ENCODE measurements around the gene PLCD3. TPM values are rescaled to one million over a fixed set of nuclear protein-coding genes. Genes with fewer than 3 reads are reported as not detected.

PLCD3 gene
- total RNA-seq, 1 experiment from 2014 or later: 24.1 TPM

DNA sequence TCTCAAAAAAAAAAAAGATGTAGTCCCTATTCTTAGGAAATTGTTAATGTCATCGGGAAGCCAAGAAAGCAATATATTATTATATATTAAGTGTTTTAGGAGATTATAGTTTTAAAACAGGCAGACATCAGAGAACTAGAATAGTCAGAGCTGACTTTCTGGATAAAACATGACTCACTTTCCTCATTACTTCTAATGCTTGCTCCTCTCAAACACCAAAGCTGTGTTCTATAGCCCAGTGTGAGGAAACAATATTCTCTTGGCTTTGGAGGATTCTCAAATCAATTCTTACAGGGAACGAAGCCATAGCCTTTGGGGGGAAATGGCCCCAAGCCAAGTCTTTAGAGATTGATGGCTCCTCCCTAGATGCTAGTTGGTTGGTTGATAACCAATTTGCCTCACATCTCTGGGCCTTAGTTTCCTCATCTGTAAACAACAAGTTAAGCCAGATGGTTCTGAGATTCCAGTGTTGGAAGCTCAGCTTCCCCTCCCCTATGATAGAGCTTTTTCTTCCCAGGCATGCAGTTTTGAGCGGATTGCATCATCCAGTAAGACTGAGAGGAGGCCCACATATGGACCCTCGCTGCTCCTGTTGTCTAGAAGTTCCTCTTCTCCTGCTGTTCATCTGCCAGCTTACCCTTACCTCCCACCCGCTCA, 58.8 kb downstream of the PLCD3 start:
- H3K4me3 ChIP-seq (ENCODE audit: insufficient read depth, low read depth, low read length): no peak overlapping the region
- H3K36me3 ChIP-seq (replicated peaks; ENCODE audit: control insufficient read depth, insufficient read depth, low read length): peaks cover 11% of the 10 kb centered on the region
- H3K27me3 ChIP-seq (ENCODE audit: control insufficient read depth, insufficient read depth, low read length): no peaks in the 10 kb centered on the region
- no peak for DNase-seq

DNA sequence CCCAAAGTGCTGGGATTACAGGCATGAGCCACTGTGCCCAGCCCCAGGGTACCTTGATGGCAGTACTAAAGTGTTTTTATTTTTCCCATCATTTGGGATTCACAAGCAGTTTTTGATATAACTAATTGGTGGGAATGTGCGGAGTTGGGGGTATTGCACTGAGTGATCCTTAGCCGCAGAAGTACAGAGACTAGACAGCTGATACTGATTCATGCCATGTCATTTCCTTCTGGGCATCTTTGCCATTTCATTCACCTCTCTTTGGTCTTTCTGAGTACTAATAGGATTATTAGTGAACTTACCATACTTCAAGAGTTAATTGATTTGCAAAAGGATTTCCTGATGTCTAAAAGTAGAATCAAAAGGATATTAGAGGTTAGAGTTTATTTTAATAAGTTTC, 61.5 kb downstream of the PLCD3 start:
- no peak overlapping the region for H3K4me3 ChIP-seq (ENCODE audit: insufficient read depth, low read depth, low read length)
- DNase-seq: no peak
- H3K27me3 ChIP-seq (ENCODE audit: control insufficient read depth, insufficient read depth, low read length): no peaks in the 10 kb centered on the region
- H3K36me3 ChIP-seq (replicated peaks; ENCODE audit: control insufficient read depth, insufficient read depth, low read length): peaks cover 11% of the 10 kb centered on the region

GRCh38 chr17:45070001-45070400, 62.3 kb downstream of the PLCD3 start:
- Histone ChIP-seq H3K36me3 (replicated peaks; ENCODE audit: control insufficient read depth, insufficient read depth, low read length) (peaks cover 11% of the 10 kb centered on the region), H3K27me3 (ENCODE audit: control insufficient read depth, insufficient read depth, low read length) (no peaks in the 10 kb centered on the region), H3K4me3 (ENCODE audit: insufficient read depth, low read depth, low read length) (no peak overlapping the region)
- DNase-seq: no peak

DNA sequence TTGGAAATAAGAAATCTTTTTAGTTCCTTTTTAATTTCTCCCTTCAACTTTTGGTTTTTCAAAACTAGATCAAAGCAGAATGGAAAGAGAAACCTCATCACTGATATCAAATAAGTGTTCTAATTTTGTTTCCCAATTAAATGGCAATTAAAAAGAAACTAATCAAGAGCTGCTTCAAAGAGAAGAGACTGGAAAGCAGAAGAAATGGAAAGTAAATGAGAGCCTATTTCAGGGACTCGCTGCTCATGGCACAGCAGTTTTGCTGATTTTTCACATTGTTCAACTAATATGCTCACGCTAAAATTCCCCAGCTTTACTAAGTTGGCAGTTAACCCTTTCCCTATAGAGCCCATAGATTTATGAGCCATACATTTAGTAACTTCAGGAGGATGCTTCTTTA, 64.7 kb downstream of the PLCD3 start:
- H3K27me3 ChIP-seq (ENCODE audit: control insufficient read depth, insufficient read depth, low read length): no peaks in the 10 kb centered on the region
- H3K36me3 ChIP-seq (replicated peaks; ENCODE audit: control insufficient read depth, insufficient read depth, low read length): peaks cover 5% of the 10 kb centered on the region; the same call in 1 of the 2 replicates
- no peak for DNase-seq
- H3K4me3 ChIP-seq (ENCODE audit: insufficient read depth, low read depth, low read length): no peak overlapping the region

GRCh38 chr17:45063198-45063597, 69.1 kb downstream of the PLCD3 start:
- no peaks in the 10 kb centered on the region; the same call in 1 of the 2 replicates for H3K36me3 ChIP-seq (replicated peaks; ENCODE audit: control insufficient read depth, insufficient read depth, low read length)
- no peak overlapping the region for H3K4me3 ChIP-seq (ENCODE audit: insufficient read depth, low read depth, low read length)
- no peaks in the 10 kb centered on the region for H3K27me3 ChIP-seq (ENCODE audit: control insufficient read depth, insufficient read depth, low read length)
- DNase-seq: no peak

DNA sequence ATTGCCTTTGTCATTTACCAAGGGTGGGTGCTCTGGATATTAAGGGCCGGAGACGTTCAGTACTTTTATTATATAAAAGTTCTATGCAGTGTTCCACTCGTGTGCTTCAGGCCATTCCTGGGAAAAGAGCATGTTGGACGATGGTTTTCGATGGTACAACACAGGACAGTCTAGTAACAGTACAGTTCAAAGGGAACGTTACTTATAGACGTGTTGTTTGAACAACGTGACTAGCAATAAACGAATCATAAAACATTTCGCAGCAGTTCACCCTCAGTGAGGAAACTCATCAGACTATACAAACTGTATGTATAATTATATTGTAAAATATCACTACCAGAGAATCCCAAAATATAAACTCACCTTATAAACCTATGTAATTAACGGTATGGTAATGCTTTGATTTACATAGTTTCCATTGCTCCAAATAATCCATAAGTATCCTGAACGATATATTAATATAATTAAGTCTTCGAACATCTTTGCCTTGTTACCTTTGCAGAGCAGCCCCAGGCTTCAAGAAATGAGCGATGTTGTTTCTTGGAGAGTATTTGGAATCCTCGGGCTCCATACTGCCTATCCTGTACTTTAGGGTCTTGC, 70.6 kb downstream of the PLCD3 start:
- H3K4me3 ChIP-seq (ENCODE audit: insufficient read depth, low read depth, low read length): peak overlapping the region; percentile 91
- peak; percentile 98 for DNase-seq
- H3K27me3 ChIP-seq (ENCODE audit: control insufficient read depth, insufficient read depth, low read length): no peaks in the 10 kb centered on the region
- no peaks in the 10 kb centered on the region; the same call in 1 of the 2 replicates for H3K36me3 ChIP-seq (replicated peaks; ENCODE audit: control insufficient read depth, insufficient read depth, low read length)

DNA sequence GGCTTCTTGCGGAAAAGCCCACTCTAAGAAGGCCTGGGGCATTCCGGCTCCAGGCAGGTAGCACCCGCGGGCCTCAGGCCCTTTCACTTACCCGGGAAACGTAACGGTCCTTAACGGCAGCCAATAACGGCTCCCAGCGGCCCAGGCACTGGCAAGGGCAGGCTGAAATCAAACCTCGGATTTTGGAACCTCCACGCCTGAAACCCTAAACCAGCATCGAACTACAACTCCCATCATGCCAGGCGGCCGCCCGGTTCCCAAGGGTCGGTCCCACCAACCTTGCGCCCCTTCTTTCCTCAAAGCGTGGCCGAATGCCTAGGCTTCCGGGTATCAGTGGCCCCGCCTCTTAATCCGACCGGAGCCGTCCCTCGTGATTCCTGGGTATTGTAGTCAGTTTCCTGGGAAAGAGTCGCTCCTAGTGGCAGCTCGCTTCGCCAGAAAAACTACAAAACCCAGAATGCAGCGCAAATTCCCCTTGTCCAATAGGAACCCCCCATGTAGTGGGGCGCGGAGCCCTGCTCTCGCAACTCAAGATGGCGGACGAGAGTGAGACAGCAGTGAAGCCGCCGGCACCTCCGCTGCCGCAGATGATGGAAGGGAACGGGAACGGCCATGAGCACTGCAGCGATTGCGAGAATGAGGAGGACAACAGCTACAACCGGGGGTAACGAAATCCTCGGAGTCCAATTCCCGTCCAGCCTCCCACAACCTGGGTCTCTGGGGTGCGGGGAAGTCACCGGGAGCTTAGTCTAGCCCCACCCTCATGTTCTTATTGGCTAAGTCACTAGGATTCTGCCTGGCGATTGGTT, 71.3 kb downstream of the PLCD3 start, which contains the start of gene NMT1:
TSS of gene NMT1 (plus strand) at position 521 of the 809 bp plus-strand sequence. CDS start at position 534, 13 bp downstream.
- Histone ChIP-seq H3K4me3 (ENCODE audit: insufficient read depth, low read depth, low read length) (peak within 1 kb of the TSS; percentile 91), H3K36me3 (replicated peaks; ENCODE audit: control insufficient read depth, insufficient read depth, low read length) (no peaks in the 10 kb centered on the region; the same call in 1 of the 2 replicates), H3K27me3 (ENCODE audit: control insufficient read depth, insufficient read depth, low read length) (no peaks in the 10 kb centered on the region)
- peak; percentile 94 for DNase-seq

DNA sequence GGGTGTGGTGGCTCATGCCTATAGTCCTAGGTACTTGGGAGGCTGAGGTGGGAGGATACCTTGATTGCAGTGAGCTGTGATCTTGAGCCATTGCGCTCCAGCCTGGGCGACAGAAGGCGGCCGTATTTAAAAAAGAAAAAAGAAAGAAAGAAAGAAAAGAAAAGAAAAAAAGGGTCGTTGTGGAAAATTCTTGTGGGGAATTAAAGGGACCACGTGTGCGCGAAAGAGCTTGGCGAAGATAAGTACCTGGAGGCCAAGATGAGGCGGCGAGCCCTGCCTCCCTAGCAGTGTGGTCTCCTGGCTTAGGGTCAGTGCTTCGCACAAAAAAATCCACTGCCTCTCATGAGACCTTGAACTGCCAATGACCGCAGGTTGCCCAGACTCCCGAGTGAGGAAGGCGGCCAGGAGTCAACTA, 71.9 kb downstream of the PLCD3 start:
- Histone ChIP-seq H3K4me3 (ENCODE audit: insufficient read depth, low read depth, low read length) (peak overlapping the region; percentile 91), H3K36me3 (replicated peaks; ENCODE audit: control insufficient read depth, insufficient read depth, low read length) (no peaks in the 10 kb centered on the region; the same call in none of the 2 replicates), H3K27me3 (ENCODE audit: control insufficient read depth, insufficient read depth, low read length) (no peaks in the 10 kb centered on the region)
- no peak for DNase-seq

Other genes with a start within 250 kb of the PLCD3 start
- 122 and 137 TPM in 2 replicates for gene EFTUD2, start 233.1 kb downstream of the PLCD3 start, total RNA-seq (2014; rRNA removed; shearing (Covaris generic))
- 0.10 and 0.85 TPM in 2 replicates for gene GFAP, start 217.0 kb downstream of the PLCD3 start, total RNA-seq (2014; rRNA removed; shearing (Covaris generic))
- 17.9 and 20.4 TPM in 2 replicates for gene KIF18B, start 184.7 kb downstream of the PLCD3 start, total RNA-seq (2014; rRNA removed; shearing (Covaris generic))
- 12.7 and 17.3 TPM in 2 replicates for gene C1QL1, start 164.2 kb downstream of the PLCD3 start, total RNA-seq (2014; rRNA removed; shearing (Covaris generic))
- gene DCAKD, start 80.9 kb downstream of the PLCD3 start, total RNA-seq (2014; rRNA removed; shearing (Covaris generic)): 70.7 and 71.5 TPM in 2 replicates
- 111 and 115 TPM in 2 replicates for gene NMT1, start 71.2 kb downstream of the PLCD3 start, total RNA-seq (2014; rRNA removed; shearing (Covaris generic))
- gene ACBD4, start 3.2 kb upstream of the PLCD3 start, total RNA-seq (2014; rRNA removed; shearing (Covaris generic)): 1.5 and 6.0 TPM in 2 replicates
- gene HEXIM1, start 16.0 kb upstream of the PLCD3 start, total RNA-seq (2014; rRNA removed; shearing (Covaris generic)): 4.1 and 4.6 TPM in 2 replicates
- gene HEXIM2, start 29.4 kb upstream of the PLCD3 start, total RNA-seq (2014; rRNA removed; shearing (Covaris generic)): 11.5 and 11.9 TPM in 2 replicates
- gene FMNL1, start 89.4 kb upstream of the PLCD3 start, total RNA-seq (2014; rRNA removed; shearing (Covaris generic)): 1.7 and 2.4 TPM in 2 replicates
- gene SPATA32, start 129.6 kb upstream of the PLCD3 start, total RNA-seq (2014; rRNA removed; shearing (Covaris generic)): 0.24 TPM in 1 of 2 replicates, not detected in the other
- 1.6 TPM in 2 replicates for gene MAP3K14, start 184.5 kb upstream of the PLCD3 start, total RNA-seq (2014; rRNA removed; shearing (Covaris generic))

Measured in H7 (cell line).